Tibial nerve (tissue), 3 donors: ENCODE measurements around the gene MCU.

Experiments
- POLR2A ChIP-seq, 2 donors: fragments of 450-650 bp; IDR thresholded peaks; one replicate each; pipeline ENCODE4 v1.6.1; 2017; ENCODE audit warnings: antibody characterized with exemption in 2 of 2, mild to moderate bottlenecking in 2 of 2, moderate library complexity in 2 of 2
- TF ChIP-seq, protein P1 (sequence below), 5 experiments: fragments of 200-600 bp in 3 of 5; fragments of 450-650 bp in 2 of 5; sonication (generic) in 3 of 5; IDR thresholded peaks; one replicate each; pipeline ENCODE4 v1.5.1; 2016 to 2019; ENCODE audit warnings: antibody characterized with exemption in 5 of 5, mild to moderate bottlenecking in 3 of 5, moderate library complexity in 2 of 5

GRCh38 chr10:72809006-72809405 is 117.1 kb downstream of the MCU start:
- TF ChIP-seq, protein P1, sequence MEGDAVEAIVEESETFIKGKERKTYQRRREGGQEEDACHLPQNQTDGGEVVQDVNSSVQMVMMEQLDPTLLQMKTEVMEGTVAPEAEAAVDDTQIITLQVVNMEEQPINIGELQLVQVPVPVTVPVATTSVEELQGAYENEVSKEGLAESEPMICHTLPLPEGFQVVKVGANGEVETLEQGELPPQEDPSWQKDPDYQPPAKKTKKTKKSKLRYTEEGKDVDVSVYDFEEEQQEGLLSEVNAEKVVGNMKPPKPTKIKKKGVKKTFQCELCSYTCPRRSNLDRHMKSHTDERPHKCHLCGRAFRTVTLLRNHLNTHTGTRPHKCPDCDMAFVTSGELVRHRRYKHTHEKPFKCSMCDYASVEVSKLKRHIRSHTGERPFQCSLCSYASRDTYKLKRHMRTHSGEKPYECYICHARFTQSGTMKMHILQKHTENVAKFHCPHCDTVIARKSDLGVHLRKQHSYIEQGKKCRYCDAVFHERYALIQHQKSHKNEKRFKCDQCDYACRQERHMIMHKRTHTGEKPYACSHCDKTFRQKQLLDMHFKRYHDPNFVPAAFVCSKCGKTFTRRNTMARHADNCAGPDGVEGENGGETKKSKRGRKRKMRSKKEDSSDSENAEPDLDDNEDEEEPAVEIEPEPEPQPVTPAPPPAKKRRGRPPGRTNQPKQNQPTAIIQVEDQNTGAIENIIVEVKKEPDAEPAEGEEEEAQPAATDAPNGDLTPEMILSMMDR (IDR thresholded peaks at IDR 0.05): no peak
- no peak for TF ChIP-seq POLR2A (IDR thresholded peaks at IDR 0.05)
